Measurements from ENCODE around the gene SYCE1.

GRCh38 chr10:133590226-133590969 is 25.0 kb upstream of the SYCE1 start:
- no peak for TF ChIP-seq CTCF (IDR thresholded peaks at IDR 0.05)
- no peak for TF ChIP-seq POLR2A (IDR thresholded peaks at IDR 0.05)
